Measurements from ENCODE around the gene DCLK3.
A peak's percentile ranks its signal among the peaks of the same experiment; 100 is the strongest.

The DCLK3 gene

GRCh38 chr3:36707623-36708409, 56.5 kb downstream of the DCLK3 start:
- TF ChIP-seq FOXM1 (IDR thresholded peaks at IDR 0.05; ENCODE audit: borderline replicate concordance) (no peak), FOXA1 (IDR thresholded peaks at IDR 0.05) (no peak), ZNF384 (IDR thresholded peaks at IDR 0.05) (no peak), LEF1 (IDR thresholded peaks at IDR 0.05; ENCODE audit: borderline replicate concordance) (no peak), ELF4 (IDR thresholded peaks at IDR 0.05) (no peak), BHLHE40 (IDR thresholded peaks at IDR 0.05; ENCODE audit: borderline replicate concordance) (no peak), FOXK2 (IDR thresholded peaks at IDR 0.05) (no peak), NFRKB (IDR thresholded peaks at IDR 0.05) (no peak), SUZ12 (IDR thresholded peaks at IDR 0.05) (no peak), CTBP1 (IDR thresholded peaks at IDR 0.05; ENCODE audit: borderline replicate concordance) (no peak), TARDBP (IDR thresholded peaks at IDR 0.05) (no peak), PKNOX1 (IDR thresholded peaks at IDR 0.05) (no peak), L3MBTL2 (conservative IDR thresholded peaks at IDR 0.05) (no peak), HDGF (IDR thresholded peaks at IDR 0.05; ENCODE audit: borderline replicate concordance) (no peak), ARNT (IDR thresholded peaks at IDR 0.05) (no peak)
- ChIA-PET CTCF (interaction anchor here (0.7 kb wide), 1 partner anchor 600 kb away, joined by 6 read pairs; no protein-coding TSS in a partner anchor), POLR2A (no interaction called here)
- no peak for DNase-seq (ENCODE audit: extremely low spot score)

GRCh38 chr3:36705015-36705414, 59.3 kb downstream of the DCLK3 start:
- ChIA-PET CTCF (no interaction called here), POLR2A (no interaction called here)
- TF ChIP-seq BHLHE40 (IDR thresholded peaks at IDR 0.05; ENCODE audit: borderline replicate concordance) (no peak), FOXK2 (IDR thresholded peaks at IDR 0.05) (no peak)
- DNase-seq (ENCODE audit: extremely low spot score): no peak

- CTCF ChIA-PET: interaction anchor here (0.9 kb wide), 1 partner anchor 738 kb away, joined by 3 read pairs; no protein-coding TSS in a partner anchor
- DNase-seq (ENCODE audit: extremely low spot score): no peak
- POLR2A ChIA-PET: no interaction called here
- no peak for TF ChIP-seq NFRKB (IDR thresholded peaks at IDR 0.05)
- no peak for TF ChIP-seq LEF1 (IDR thresholded peaks at IDR 0.05; ENCODE audit: borderline replicate concordance)
- no peak for TF ChIP-seq ELF4 (IDR thresholded peaks at IDR 0.05)
- TF ChIP-seq ARNT (IDR thresholded peaks at IDR 0.05): no peak
- TF ChIP-seq FOXM1 (IDR thresholded peaks at IDR 0.05; ENCODE audit: borderline replicate concordance): no peak
- TF ChIP-seq HDGF (IDR thresholded peaks at IDR 0.05; ENCODE audit: borderline replicate concordance): no peak
- no peak for TF ChIP-seq CTBP1 (IDR thresholded peaks at IDR 0.05; ENCODE audit: borderline replicate concordance)
- TF ChIP-seq FOXA1 (IDR thresholded peaks at IDR 0.05): no peak
- TF ChIP-seq SUZ12 (IDR thresholded peaks at IDR 0.05): no peak
- no peak for TF ChIP-seq ZNF384 (IDR thresholded peaks at IDR 0.05)
- TF ChIP-seq TARDBP (IDR thresholded peaks at IDR 0.05): no peak
Observed at GRCh38 chr3:36704280-36704679, 60.1 kb downstream of the DCLK3 start.

- ChIA-PET POLR2A (no interaction called here), CTCF (no interaction called here)
- no peak for DNase-seq (ENCODE audit: extremely low spot score)
- no peak for TF ChIP-seq ZNF384 (IDR thresholded peaks at IDR 0.05)
- no peak for TF ChIP-seq LEF1 (IDR thresholded peaks at IDR 0.05; ENCODE audit: borderline replicate concordance)
- no peak for TF ChIP-seq CTBP1 (IDR thresholded peaks at IDR 0.05; ENCODE audit: borderline replicate concordance)
- no peak for TF ChIP-seq NFRKB (IDR thresholded peaks at IDR 0.05)
- no peak for TF ChIP-seq L3MBTL2 (conservative IDR thresholded peaks at IDR 0.05)
- TF ChIP-seq ELF4 (IDR thresholded peaks at IDR 0.05): no peak
- no peak for TF ChIP-seq FOXA1 (IDR thresholded peaks at IDR 0.05)
- no peak for TF ChIP-seq BHLHE40 (IDR thresholded peaks at IDR 0.05; ENCODE audit: borderline replicate concordance)
- no peak for TF ChIP-seq TARDBP (IDR thresholded peaks at IDR 0.05)
Observed at GRCh38 chr3:36701249-36701572, 63.1 kb downstream of the DCLK3 start.

- peak; percentile 64 for DNase-seq (ENCODE audit: extremely low spot score)
- CTCF ChIA-PET: interaction anchor here (0.5 to 0.7 kb wide), 2 partner anchors 567 to 734 kb away, joined by 3 read pairs; no protein-coding TSS in a partner anchor
- TF ChIP-seq ARNT (IDR thresholded peaks at IDR 0.05): no peak
- no peak for TF ChIP-seq SUZ12 (IDR thresholded peaks at IDR 0.05)
- TF ChIP-seq ZNF384 (IDR thresholded peaks at IDR 0.05): no peak
- no peak for TF ChIP-seq L3MBTL2 (conservative IDR thresholded peaks at IDR 0.05)
- no peak for TF ChIP-seq LEF1 (IDR thresholded peaks at IDR 0.05; ENCODE audit: borderline replicate concordance)
- TF ChIP-seq HDGF (IDR thresholded peaks at IDR 0.05; ENCODE audit: borderline replicate concordance): no peak
- no peak for TF ChIP-seq SP1 (IDR thresholded peaks at IDR 0.05)
- no peak for TF ChIP-seq ELF4 (IDR thresholded peaks at IDR 0.05)
- no peak for TF ChIP-seq FOXA1 (IDR thresholded peaks at IDR 0.05)
- no peak for TF ChIP-seq PKNOX1 (IDR thresholded peaks at IDR 0.05)
- TF ChIP-seq FOXM1 (IDR thresholded peaks at IDR 0.05; ENCODE audit: borderline replicate concordance): no peak
- no peak for TF ChIP-seq BHLHE40 (IDR thresholded peaks at IDR 0.05; ENCODE audit: borderline replicate concordance)
- no peak for TF ChIP-seq TARDBP (IDR thresholded peaks at IDR 0.05)
- no peak for TF ChIP-seq FOXK2 (IDR thresholded peaks at IDR 0.05)
- TF ChIP-seq NFRKB (IDR thresholded peaks at IDR 0.05): no peak
- POLR2A ChIA-PET: no interaction called here
Observed at GRCh38 chr3:36700537-36701248, 63.7 kb downstream of the DCLK3 start.

- ChIA-PET CTCF (no interaction called here), POLR2A (no interaction called here)
- DNase-seq (ENCODE audit: extremely low spot score): no peak
- TF ChIP-seq LEF1 (IDR thresholded peaks at IDR 0.05; ENCODE audit: borderline replicate concordance): no peak
Observed at GRCh38 chr3:36698314-36698713, 66.0 kb downstream of the DCLK3 start.

Data from HEK293T (cell line).